GM12878 (cell line): ENCODE measurements around the gene SETDB1.

Source experiments
- EZH2 ChIP-seq: IDR thresholded peaks from 2 replicates; pipeline ENCODE4 v1.6.1; 2012; ENCODE audit warnings: low read depth, mild to moderate bottlenecking, control low read depth, inconsistent platforms, low read length, borderline replicate concordance; ENCODE audit not compliant: control insufficient read depth
- JUNB ChIP-seq: IDR thresholded peaks from 2 replicates; pipeline ENCODE4 v1.6.1; 2016; ENCODE audit warnings: antibody characterized with exemption, mild to moderate bottlenecking
- JUND ChIP-seq: IDR thresholded peaks from 2 replicates; pipeline ENCODE4 v1.6.1; 2012; ENCODE audit warnings: low read depth, mild to moderate bottlenecking, low read length, improper control_type of control experiment, moderate library complexity
- TCF7 ChIP-seq: IDR thresholded peaks from 2 replicates; pipeline ENCODE4 v1.6.1; 2014; ENCODE audit warnings: antibody characterized with exemption, borderline replicate concordance
- ZNF274 ChIP-seq: IDR thresholded peaks from one replicate; pipeline ENCODE4 v1.8.0; 2011; ENCODE audit not compliant: insufficient read length, insufficient read depth

GRCh38 chr1:151002611-151003010 lies 76.4 kb downstream of the SETDB1 start:
- no peak for TF ChIP-seq TCF7
- TF ChIP-seq JUND = no peak
- no peak for TF ChIP-seq JUNB
- no peak for TF ChIP-seq EZH2
- no peak for TF ChIP-seq ZNF274
